Measurements from ENCODE around the gene MAEA.

DNA sequence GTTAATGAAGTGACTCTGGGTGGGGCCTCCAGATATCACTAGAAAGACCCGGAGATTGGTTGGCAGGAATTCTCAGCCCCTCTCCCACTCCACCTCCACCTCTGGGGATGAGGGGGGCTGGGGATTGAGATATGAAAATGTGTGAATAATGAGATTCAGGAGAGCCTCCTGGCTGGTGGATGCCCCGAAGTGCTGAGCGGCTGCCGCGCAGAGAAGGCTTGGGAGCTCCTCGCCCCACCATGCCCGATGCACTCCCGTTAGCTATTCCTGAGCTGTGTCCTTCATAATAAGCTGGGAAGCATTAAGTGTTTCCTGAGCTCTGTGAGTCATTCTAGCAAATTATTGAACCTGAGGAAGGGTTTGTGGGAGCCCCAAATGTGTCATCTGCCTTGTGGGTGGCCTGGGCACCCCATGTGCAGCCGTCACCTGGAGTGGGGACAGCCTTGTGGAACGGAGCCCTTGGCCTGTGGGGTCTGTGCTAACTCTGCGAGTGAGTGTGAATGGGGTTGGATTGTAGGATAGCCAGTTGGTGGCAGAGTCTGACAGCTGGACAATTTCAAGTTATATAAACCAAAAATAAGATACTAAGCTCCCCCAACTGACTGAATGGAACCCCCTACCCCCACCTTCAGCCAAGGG lies 4.4 kb upstream of the MAEA start:
- TF ChIP-seq, protein P1, sequence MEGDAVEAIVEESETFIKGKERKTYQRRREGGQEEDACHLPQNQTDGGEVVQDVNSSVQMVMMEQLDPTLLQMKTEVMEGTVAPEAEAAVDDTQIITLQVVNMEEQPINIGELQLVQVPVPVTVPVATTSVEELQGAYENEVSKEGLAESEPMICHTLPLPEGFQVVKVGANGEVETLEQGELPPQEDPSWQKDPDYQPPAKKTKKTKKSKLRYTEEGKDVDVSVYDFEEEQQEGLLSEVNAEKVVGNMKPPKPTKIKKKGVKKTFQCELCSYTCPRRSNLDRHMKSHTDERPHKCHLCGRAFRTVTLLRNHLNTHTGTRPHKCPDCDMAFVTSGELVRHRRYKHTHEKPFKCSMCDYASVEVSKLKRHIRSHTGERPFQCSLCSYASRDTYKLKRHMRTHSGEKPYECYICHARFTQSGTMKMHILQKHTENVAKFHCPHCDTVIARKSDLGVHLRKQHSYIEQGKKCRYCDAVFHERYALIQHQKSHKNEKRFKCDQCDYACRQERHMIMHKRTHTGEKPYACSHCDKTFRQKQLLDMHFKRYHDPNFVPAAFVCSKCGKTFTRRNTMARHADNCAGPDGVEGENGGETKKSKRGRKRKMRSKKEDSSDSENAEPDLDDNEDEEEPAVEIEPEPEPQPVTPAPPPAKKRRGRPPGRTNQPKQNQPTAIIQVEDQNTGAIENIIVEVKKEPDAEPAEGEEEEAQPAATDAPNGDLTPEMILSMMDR (IDR thresholded peaks at IDR 0.05; ENCODE audit: poor library complexity) = no peak
- TF ChIP-seq EZH2 (IDR thresholded peaks at IDR 0.05; ENCODE audit: borderline replicate concordance) = no peak
